ENCODE measurements around the gene RGL2.
"Not testable (repeated sequence)": the region's sequence is repeated elsewhere in the genome, so short reads cannot be mapped to it uniquely, and the experiment has no call there.

Gene RGL2

GRCh38 chr6:33273924-33274902, 24.5 kb downstream of the RGL2 start:
- no peak for DNase-seq (ENCODE audit: low read depth in 2 of 2)

DNA sequence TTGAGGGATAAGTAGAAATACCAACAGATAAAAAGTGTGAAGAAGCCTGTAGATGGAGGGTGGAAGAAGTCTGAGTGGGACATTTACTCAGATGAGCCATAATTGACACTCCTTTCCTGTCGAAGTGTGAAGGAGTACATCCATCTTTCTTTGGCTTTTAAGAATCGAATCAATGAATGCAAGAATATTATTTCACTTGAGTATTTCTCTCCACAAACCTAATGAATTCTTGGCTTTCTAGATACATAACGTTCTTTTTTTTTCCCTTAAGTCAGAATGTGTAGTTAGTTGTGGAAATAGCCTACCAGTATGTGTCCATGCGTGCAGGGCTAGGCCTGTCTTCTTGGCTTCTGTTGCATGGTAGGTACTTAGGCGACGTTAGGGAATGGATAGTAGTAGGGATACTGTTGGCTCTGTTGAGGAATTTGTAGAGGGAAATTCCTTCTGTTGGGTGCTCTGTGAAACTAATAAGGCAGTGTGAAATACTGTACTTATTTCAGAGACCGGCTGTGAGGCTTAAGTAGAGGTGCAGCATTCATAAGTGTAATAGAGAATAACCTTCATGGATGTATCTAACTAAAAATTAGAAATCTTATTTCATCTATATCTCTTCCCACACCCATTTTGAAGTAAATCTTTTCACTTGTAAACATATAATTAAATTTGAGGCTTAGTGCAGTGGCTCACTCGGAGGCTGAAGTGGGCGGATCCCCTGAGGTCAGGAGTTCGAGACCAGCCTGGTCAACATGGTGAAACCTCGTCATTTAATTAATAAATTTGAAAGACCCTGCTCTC, 25.4 kb downstream of the RGL2 start:
- no peak for DNase-seq (ENCODE audit: low read depth in 2 of 2)

GRCh38 chr6:33272275-33273128, 26.2 kb downstream of the RGL2 start:
- no peak for DNase-seq (ENCODE audit: low read depth in 2 of 2)

DNA sequence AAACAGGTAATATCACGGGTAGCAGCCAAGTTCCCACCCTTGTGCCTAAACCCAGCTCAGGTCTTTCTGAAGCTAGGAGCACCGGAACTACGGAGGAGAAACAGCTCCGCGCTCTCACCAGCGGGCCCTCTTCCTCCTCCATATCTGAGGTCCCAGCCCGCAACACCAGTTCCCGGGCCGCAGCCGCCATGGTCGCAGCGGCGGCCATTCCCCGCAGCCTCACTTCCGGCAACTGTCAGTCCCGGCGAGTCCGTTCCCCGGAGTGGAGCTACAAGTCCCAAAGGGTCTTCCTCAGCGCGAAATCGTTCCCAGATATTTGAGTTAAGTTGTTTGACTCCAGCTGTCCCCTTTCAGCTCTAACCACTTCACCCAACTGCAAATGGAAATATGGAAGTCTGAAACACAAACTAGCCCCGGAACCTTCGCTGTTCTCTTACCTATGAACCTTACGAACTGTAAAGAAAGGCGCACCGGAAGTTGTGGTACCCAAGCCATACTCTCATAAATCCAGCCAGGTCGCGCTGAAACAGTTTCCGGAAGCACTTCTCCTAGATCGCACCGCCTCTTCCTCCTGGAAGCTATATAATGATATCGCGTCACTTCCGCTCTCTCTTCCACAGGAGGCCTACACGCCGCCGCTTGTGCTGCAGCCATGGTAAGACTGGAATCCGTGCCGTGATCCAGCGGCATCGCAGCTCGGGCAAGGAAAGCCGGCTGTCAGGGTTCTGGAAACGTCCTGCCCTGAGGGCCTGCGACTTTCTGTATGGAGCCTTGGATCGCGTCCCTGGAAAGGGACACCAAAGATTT, 27.1 kb downstream of the RGL2 start, which contains the start of the genes RPS18 and VPS52:
Gene RPS18 (plus strand): TSS at position 608 of the 807 bp plus-strand sequence. CDS start 45 bp downstream, at position 653.
Gene VPS52 (minus strand): TSS at position 409 of the 807 bp plus-strand sequence. CDS start 201 bp downstream, at position 208.
- peak; percentile 72 to 86 for DNase-seq (ENCODE audit: low read depth in 2 of 2)

DNA sequence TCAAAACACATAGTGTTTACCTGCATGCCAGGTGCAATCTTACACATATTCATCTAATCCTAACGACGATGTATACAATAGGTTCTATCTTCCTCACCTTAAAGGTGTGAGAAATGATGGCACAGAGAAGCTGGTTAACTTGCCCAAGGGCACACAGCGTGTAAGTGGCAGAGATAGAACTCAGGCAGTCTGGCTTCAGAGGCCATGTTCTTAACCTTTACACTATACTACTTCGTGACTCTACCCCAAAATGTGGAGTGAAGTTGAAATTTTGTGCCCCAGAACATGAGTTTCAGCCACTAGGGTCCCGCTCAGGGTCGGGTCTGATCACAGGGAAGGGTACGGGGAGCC, 27.6 kb downstream of the RGL2 start:
- no peak for DNase-seq (ENCODE audit: low read depth in 2 of 2)

DNA sequence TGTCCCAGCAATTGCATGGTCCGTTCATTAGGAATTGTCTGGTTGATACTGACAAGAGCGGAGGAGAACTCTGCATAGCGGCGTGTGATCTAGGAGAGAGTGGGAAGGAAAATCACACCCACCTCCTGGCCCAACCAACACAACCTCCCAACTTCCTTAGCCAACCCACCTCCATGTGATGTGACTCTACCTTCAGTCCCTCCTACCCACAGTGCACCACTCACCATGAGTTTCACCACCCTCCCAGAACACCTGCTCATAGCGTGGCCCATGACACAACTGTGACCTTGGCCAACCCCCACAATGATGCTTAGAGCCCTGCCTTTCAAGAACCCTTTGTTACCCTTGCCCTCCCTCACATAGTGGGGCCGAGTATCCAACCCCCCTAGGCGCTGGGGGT, 34.7 kb downstream of the RGL2 start:
- no peak for DNase-seq (ENCODE audit: low read depth in 2 of 2)

DNA sequence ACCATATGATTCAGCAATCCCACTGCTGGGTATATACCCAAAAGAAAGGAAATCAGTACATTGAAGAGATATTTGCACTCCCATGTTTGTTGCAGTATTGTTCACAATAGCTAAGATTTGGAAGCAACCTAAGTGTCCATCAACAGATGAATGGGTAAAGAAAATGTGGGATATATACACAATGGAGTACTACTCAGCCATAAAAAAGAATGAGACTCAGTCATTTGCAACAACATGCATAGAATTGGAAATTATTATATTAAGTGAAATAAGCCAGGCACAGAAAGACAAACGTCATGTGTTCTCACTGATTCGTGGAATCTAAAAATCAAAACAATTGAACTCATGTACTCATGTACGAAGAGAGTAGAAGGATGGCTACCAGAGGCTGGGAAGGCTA, 36.3 kb downstream of the RGL2 start:
- DNase-seq (ENCODE audit: low read depth in 2 of 2) = not testable (repeated sequence)

- no peak for DNase-seq (ENCODE audit: low read depth in 2 of 2)
These were observed 39.7 kb downstream of the RGL2 start for GRCh38 chr6:33259032-33259431.

- DNase-seq (ENCODE audit: low read depth in 2 of 2) = no peak
These were observed 44.2 kb downstream of the RGL2 start for GRCh38 chr6:33254591-33254990.

- DNase-seq (ENCODE audit: low read depth in 2 of 2) = no peak
These were observed 46.0 kb downstream of the RGL2 start for GRCh38 chr6:33252759-33253158.

DNA sequence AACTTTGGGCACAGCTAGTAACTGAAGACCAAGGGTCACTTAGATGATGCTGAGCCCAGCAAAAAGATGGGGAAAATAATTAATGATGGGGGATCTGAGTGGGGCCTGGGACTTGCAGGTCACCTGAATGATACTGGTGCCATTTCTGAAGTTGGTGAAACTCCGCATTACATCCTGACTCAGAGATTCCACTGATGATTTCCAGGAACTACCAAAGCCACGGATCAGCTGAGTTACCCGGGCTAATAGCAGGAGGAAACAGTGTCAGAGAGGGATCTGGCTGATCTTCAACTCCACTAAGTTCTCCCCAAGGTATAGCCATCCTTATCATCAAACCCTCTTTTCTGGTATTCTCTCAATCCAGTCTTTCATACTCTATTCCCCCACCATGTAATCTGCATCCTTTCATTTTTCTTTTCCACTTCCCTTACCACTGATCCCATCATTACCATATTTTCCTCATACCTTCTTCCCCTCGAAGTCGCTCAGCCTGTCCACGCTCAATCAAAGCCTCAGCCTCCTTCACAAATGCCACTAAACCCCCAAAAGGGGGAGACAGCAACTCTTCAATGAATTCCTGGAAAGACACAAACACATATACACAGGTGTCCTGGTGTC, 47.2 kb downstream of the RGL2 start:
- no peak for DNase-seq (ENCODE audit: low read depth in 2 of 2)

- no peak for DNase-seq (ENCODE audit: low read depth in 2 of 2)
These were observed 48.0 kb downstream of the RGL2 start for GRCh38 chr6:33250731-33251130.

DNA sequence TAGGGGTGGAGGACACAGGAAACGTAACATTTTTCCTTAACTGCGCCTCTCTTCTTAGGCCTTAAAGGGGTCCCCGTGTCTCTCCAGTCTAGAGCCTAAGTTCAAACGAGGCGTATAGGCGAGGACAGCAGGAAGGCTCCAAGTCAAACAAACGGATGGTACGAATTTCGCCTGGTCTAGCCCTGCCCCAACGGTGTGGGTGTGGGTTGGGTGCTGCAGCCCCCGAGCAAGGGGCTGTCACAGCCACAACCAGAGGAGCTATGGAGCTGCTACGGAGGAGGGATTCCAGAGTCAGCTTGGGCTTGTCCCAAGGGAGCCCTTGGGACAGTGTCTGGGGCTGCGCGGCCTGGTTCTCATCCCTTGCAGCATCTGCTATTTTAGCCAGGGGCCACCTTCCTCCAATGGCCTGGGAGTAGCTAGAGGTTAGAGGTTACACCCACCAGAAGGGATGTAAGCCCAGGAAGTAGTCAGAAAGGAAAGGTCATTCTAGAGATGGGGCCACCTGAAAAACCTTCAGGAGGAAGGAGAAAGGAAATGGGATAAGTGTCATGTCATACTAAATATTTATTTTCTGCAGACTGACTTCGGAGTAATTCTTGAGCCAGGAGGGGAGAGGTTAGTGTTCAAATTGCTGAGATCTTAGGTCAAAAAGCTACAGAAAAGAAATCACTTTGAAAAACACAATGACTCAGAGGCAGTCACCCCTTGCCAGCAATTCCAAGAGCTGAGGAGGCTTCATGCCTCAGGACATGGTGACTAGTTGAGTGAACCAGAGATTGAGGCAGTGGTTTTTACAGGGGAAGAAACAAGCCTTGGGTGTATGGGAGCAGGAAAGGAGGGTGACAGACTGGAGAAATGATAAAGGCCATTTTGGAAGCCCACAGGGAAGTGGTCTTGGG, 48.8 kb downstream of the RGL2 start:
- DNase-seq (ENCODE audit: low read depth in 2 of 2) = no peak

DNA sequence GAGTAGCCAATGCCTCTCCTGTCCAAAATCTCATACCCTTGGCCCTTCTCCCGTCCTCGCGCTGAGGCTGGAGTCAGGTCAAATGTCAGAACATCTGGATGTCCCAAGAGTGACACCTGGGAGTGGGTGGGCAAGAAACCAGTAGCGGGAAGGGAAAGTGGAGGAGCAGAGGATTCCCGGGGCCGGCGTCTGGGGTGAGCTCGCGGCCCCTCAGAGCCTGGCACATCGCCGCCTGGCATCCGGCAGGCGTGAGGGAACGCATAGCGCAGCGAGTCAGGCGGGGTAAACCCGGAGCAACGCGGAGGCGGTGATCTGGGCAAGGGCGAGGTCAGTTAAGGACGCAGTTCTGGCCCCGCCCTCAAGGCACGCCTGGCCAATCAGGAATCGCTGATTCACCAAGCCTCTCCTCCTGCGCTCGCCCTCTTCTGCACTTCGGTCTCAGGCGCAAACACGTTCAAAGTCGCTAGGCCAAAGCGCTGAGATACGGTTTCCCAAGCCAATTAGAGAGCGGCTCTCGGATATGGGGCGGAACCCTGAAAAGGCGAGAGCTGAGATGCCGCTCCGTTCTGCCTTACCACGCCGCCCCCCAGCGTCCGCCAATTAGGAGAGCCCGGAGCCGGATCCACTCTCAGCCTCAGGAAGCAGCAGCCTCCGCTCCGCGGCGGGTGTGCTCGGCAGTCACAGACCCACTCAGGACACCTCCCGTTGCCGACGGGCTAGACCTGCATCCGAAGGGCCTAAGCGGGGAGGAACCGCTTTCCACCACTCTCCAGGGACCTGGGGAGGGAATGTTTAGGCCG, 49.6 kb downstream of the RGL2 start:
- DNase-seq (ENCODE audit: low read depth in 2 of 2) = peak; percentile 86 to 89

GRCh38 chr6:33248643-33248931, 50.2 kb downstream of the RGL2 start:
- DNase-seq (ENCODE audit: low read depth in 2 of 2) = no peak

DNA sequence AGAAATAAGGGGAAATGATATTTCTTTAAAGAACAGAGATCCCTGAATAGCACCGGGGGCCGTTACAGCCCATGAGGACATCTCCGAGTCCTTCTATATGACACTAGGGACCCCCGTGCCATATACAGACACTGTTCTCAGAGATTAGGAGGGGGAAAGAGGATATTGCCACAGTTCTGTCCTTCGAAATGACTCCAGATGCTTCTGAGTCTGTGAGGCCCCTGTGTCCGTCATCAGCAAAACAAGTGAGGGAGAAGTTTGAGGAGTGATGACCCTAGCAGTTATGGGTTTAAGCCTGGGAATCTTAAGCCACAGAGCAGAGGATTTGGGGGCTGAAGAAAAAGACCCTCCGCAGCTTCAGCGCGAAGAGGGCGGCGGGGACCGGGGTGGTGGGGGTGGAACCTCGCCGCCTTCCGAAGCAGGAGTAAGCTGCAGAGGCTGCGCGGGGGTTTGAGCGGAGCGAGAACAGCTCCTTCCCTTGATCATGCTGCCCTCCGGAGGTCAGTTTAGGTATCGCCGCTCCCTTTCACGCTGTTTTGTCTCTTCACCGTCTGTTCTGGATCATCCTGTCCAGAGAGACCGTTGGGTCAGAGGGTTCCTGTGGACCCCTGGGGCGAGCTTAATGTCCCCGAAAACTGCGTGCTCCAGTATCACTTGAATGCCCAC, 50.6 kb downstream of the RGL2 start:
- DNase-seq (ENCODE audit: low read depth in 2 of 2) = peak; percentile 71 to 93

DNA sequence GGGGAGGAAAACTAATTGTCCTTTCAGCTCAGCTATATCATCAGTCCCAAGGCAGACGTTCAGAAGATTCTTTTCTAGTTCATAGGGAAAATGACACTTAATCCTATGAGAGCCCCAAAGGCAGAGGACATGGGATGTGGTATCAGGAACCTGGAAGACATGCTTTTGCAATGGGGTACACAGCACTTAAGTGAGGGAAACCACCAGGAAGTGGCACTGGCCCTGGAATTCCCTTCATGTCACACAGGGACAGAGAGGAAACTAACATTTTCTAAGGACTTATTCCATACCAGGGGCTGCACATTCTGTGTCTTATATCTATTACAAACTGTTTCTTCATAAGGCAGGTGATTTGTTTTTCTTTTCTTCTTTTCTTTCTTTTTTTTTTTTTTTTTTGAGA, 55.3 kb downstream of the RGL2 start:
- DNase-seq (ENCODE audit: low read depth in 2 of 2) = no peak

DNA sequence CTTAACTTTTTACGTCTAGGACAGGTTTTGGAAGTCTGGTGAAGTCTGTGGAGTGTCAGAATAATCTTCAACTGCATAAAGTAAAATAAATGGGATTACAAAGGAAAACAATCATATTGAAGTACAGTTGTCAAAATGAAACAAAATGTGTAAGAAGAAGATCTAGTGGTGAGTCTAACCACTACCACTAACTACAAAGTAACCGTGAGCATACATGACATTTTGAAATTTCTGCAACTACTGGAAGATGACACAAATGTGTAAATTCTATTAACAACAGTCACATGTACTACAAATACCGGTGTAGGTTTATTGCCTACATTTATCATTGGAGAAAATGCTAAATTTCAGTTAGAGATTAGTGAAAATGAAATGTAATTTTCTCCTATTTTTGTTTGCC, 56.8 kb downstream of the RGL2 start:
- no peak for DNase-seq (ENCODE audit: low read depth in 2 of 2)
